GM19455 (cell line): Measurements from ENCODE around the gene TUBA4B.

Experiments
- ATAC-seq: cut with Tn5 transposase; IDR thresholded peaks from one replicate; pipeline ENCODE4 v1.9.1; 2021; ENCODE audit not compliant: unreplicated experiment

Gene TUBA4B

GRCh38 chr2:219218732-219219701 lies 34.0 kb upstream of the TUBA4B start, which contains the start of gene ABCB6:
Gene ABCB6, minus strand, starts transcription at chr2:219218958. Its CDS starts 285 bp downstream, at chr2:219218673.
- ATAC-seq, result peak; percentile 72

DNA sequence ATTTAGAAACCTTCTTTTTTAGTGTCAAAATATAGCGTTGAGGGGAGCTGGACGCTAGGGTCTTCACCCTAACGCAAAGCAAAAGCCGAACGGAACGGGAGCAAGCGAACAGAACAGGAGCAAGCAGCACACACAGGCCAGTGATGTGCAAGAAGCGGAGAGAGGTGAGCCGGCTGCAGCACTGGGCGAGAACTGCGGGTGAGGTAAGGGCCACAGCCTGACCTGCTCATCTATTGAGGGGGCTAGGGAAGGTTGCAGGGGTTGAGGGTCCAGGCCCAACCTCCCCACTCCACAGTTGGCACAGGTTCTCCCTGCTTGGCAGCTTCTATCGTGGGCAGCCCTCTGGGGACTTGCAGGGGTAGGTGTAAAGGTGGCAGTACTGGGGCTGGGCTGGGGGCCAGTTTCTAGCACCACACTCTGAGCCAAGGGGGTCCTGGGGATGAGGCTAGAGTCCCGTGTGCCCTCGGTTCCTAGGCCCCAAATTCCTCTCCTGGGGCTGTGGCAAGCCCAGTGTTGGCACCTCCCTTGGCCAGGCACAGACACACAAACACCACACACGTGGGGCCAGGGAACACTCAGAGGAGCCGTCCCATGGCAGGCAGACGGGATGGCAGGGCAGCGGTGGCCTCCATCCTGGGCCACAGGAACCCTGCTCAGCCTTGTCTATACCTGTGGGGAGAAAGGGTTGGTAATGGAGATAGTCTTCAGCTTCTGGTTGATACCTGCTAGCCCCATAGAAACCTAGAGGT lies 33.1 kb upstream of the TUBA4B start:
- ATAC-seq, result no peak

- ATAC-seq, result no peak
Measured at GRCh38 chr2:219220652-219221402, 32.2 kb upstream of the TUBA4B start.

DNA sequence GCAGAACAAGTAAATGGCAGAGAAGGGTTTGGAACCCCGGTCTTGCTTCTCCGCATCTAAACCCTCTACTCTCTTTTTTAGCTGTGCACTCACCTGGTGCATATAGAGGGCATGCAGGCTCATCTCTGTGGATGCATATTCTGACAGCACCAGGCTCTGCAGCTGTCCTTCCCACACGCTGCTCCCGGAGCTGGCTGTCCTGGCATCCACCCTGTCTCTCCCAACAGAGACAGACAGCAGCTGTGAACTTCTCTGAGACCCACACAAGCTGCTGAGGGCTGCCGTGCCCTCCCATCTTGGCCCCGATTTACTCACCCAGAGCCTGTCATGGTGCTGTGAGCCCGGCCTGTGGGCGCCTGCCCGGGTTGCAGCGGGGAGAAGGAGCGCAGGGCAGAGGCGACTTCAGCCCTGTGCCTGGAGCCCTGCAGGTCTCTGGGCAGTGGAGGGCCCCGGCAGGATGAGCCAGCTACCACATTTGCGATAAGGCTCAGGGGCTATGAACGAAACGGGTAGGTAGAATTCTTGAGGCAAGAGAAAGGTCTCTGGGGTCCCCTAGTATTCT lies 31.0 kb upstream of the TUBA4B start:
- no peak for ATAC-seq

DNA sequence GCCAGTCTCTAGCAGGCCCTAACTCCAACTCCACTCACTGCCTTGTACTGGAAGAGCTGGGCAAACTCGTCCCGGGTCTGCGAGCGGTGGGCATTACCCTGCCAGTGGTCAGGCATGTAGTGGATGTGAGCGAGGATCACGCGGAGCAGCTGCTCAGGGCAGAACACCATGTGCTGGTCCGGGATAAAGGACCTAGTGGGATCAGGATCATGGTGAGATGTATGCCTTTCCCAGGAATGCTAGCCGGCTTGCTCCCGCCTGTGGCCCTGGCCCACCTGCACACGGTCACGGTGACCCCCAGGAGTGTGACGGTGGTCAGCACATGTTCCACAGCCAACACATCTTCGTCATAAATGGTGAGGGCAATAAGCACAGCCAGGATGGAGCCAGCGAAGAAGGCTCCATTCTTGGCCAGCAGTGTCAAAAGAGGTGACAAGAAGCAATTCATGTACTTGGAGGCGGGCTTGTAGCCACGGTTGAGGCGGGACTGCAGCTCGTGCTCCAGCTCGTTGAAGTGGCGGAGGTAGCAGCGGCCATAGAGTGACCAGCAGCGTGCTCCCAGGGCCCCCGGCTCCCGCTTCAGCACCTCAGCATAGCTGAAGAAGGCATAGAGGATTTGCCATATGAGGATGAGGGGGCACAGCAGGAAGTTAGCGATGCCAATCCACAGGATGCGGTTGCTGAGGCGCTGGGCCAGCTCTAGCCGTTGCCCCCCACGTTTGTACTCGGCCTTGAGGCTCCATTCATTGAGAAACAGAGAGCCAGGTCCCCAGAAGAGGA lies 29.0 kb upstream of the TUBA4B start:
- ATAC-seq, result no peak

DNA sequence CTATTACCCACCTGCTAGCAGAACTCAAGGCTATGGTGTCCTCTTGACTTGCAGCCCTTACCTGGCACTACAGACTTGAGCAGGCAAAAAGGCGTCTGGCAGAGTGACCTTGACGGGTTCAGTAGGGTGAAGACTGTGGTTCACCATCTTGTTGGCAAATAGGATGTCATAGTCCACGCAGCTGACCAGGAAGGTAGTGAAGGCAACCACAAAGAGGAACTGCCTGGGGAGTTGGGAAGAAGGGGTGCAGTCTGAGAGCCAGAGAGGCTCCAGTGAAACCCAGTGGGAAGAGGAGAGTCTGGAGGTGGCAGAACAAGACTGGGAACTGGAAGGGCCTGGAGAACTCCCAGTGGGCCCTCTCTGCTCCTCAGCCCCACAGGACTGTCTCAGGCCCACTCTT lies 27.7 kb upstream of the TUBA4B start:
- no peak for ATAC-seq

DNA sequence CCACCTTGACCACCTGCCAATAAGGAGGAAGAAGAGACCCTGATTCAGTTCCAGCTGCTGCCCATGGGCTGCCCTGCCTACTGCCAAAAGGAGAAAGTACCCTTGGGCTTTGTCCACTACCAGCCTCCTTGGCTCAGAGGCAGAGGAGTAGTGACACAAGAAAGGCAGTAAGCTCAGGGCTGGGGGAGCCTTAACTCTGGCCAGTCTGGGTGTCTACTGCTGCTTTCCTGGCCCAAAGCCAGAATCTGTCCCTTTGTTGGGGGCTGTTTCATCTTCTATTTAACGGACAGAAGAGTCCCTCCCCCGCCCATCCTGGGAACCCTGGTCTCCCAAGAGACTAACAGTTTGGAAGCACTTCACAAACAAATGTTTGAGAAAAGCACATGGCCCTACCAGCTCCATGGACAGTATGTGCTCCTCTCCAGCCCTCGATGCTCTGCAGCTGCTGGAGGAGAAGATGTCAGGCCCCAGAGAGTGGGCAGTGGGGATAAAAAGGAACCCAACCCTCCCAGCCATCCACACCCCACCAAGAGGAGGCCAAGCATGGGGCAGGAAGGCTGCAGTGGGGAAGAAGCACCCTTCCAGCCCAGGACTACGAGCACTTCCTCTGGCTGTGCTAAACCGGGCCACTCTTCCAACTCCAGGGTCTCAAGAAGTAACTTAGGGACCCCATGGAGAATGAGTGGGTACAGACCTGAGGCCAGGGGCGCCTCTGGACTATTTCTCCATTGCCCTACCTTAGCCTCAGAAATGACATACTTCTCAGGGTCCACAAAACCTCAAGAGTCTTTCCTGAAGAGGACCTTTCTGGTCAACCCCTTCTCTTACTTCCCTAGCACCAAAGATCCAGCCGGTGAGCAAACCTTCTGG lies 24.8 kb upstream of the TUBA4B start:
- ATAC-seq, result no peak

GRCh38 chr2:219228911-219229304 lies 24.1 kb upstream of the TUBA4B start:
- no peak for ATAC-seq

GRCh38 chr2:219229305-219230058 lies 23.6 kb upstream of the TUBA4B start, which contains the start of the genes ANKZF1 and ATG9A:
Gene ANKZF1, plus strand, starts transcription at chr2:219229806. Its CDS starts 452 bp downstream, at chr2:219230258.
Gene ATG9A, minus strand, starts transcription at chr2:219229636. Its CDS starts 1,612 bp downstream, at chr2:219228024.
- peak; percentile 98 for ATAC-seq

GRCh38 chr2:219230059-219230540 lies 22.9 kb upstream of the TUBA4B start:
- no peak for ATAC-seq

GRCh38 chr2:219234331-219234730 lies 18.7 kb upstream of the TUBA4B start:
- no peak for ATAC-seq

- no peak for ATAC-seq
Measured at GRCh38 chr2:219243291-219243761, 9.7 kb upstream of the TUBA4B start.

DNA sequence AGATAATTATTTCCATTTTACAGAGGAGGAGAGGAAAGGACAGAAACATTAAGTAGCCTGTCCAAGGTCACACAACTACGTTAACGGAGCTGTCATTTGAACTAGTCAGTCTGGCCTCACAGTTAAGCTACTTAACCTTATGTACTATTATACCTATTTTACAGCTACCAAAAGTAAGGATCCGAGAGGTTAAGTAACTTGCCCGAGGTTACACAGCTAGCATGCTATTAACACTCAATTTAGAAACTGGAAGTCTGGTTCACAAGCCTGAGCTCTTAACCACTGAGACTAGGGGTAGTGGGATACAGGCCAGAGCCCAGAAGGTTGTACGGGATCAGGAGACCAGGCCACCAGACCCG lies 8.3 kb upstream of the TUBA4B start:
- no peak for ATAC-seq

DNA sequence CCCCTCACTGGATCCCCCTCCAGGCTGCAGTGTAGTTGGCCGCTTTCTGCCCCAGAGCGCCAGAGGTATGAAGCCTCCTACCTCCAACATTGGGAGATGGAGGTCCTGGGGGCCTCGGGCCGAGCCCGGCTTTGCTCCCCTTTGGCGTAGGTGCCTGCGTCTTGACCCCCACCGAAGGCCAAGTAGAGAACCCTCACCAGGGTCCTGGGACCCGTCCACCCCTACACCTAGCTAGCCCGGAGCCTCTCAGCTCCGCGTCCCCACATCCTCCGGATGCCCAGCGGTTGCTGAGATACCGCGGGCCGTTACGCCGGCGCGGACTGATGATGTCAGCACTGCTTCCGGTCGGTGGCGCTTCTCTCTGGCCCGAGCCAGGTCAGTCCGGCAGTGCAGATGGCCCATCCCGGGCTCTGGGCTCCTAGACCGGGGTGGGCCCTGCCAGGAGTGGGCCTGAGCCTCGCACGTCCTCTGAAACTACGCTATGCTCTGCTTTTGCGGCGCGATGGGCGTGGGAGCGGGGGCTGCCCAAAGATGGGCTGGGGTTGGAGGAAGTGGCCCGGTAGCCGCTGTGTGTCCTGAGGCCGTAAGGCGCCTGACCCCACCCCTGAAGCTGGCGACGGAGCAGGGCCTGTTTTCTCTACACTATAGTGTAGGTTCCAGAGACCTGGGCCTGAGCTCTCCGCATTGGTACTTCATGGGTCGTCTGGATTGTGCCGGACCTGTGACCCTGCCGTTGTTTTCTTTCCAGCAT lies 7.7 kb upstream of the TUBA4B start, which contains the start of the genes GLB1L and STK16:
GLB1L (minus strand) TSS at position 297 of the 751 bp plus-strand sequence. CDS start 1,871 bp downstream, outside the sequence.
STK16 (plus strand) TSS at position 332 of the 751 bp plus-strand sequence. CDS start 521 bp downstream, outside the sequence.
- ATAC-seq, result peak; percentile 87

- ATAC-seq, result no peak
Measured at GRCh38 chr2:219245899-219246230, 7.2 kb upstream of the TUBA4B start.

DNA sequence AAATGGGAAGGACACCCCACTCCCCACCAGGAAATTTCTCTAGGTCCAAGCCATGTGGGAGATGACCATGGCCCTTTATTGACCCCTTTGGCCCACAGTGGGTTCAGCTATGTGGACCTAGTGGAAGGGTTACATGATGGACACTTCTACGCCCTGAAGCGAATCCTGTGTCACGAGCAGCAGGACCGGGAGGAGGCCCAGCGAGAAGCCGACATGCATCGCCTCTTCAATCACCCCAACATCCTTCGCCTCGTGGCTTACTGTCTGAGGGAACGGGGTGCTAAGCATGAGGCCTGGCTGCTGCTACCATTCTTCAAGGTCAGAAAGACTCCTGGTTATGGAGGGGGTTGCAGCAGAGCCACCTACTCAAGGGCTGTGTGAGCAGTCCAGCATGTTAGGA lies 6.5 kb upstream of the TUBA4B start:
- ATAC-seq, result no peak
